ENCODE data around the gene GIMAP2.
"Not testable (repeated sequence)": the region's sequence is repeated elsewhere in the genome, so short reads cannot be mapped to it uniquely, and the experiment has no call there.

GIMAP2 gene

DNA sequence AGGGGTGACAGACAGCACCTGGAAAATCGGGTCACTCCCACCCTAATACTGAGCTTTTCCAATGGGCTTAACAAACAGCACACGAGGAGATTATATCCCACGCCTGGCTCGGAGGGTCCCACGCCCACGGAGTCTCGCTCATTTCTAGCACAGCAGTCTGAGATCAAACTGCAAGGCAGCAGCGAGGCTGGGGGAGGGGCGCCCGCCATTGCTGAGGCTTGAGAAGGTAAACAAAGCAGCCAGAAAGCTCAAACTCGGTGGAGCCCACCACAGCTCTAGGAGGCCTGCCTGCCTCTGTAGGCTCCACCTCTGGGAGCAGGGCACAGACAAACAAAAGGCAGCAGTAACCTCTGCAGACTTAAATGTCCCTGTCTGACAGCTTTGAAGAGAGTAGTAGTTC, 6.9 kb upstream of the GIMAP2 start:
- peak; percentile 63 to 69 for DNase-seq

- not testable (repeated sequence) for DNase-seq
Observed at GRCh38 chr7:150680364-150680763, 5.1 kb upstream of the GIMAP2 start.

DNA sequence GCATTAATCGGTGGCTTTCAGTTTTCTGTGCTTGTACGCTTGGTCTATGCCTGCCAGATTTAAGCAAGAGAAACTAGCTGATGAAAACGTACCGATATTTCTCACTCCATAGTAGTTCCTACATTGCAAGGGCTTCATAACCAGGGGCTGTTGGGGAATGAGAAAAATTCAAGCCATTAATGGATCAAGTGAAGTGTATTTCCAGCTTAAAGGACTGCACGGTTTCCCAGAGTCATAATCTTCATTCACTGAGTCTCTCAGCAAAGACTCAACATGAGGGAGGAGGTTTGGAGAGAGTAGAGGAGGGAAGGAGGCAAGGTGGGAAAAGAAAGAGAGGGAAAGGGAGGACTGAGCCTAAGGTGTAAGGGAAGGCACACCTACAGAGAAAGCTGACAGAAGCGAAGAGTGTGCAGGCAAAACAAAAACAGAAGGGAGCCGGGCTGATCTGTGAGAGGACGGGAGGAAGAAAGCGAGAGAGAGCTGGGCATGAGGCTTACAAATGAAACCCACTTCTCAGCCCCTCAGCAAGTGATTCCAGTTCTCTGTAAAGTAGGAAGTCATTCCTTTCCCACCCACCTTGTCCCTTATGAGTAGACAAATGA, 625 bp downstream of the GIMAP2 start:
- peak; percentile 45 to 50 for DNase-seq

DNA sequence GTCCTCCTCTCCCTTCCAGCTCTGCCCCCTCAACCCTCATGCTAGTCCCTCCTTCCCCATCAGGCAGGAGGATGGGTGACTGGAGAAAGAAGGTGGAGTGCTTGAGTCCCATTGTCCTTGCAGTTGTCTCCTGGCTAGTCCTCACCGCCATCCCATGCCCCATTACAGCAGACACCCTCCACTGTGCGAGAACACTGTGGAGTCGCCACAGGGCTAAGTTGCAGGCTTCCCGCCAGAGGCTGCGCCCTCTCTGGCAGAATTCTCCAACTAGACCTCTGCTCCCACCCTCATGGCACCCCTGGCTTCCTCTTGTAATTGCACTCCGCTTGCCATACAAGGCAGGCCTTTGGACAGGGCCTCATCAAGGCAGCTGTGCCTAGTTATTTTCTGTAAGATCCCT, 3.1 kb downstream of the GIMAP2 start:
- no peak for DNase-seq

DNA sequence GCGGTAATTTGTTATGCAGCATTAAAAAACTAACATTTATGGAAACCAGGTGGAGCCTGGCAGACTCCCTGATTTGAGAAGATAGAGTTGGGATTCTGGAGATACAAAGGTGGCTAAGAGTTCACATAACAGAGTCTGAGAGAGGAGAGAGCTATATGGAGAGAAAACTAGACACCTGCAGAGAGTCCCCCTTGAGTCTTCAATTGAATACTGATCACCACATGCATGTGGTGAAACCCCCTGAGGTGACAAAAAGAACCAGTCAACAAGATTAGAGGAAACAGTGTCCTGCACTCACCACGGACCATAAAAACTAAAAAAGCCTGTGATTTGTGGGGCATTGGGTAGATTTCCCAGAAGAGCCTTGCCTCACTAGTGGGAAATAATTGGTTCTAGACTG, 10.1 kb downstream of the GIMAP2 start:
- DNase-seq = no peak

- no peak for DNase-seq
Observed at GRCh38 chr7:150703209-150703608, 17.7 kb downstream of the GIMAP2 start.

DNA sequence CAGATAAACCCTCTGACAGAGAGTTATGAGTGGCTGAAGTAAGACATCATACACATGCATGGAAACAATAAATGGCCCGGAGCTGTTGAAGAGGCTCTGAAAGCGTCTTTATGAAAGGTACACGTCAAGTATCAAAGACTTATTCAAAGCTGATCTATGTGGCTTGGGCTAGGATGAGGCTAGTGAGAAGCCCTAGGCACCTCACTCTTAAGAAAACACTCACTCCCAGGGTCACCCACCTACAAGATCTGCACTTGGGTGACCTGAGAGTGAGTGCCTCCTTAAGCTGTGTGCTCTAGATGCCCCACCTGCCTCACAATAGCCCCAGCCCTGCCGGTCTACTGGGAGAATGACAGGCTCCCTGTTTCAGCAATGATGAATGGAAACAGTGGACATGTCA, 29.8 kb downstream of the GIMAP2 start:
- peak; percentile 60 to 62 for DNase-seq

GRCh38 chr7:150715738-150716137, 30.2 kb downstream of the GIMAP2 start:
- DNase-seq = no peak

- DNase-seq = peak; percentile 72 to 74
Observed at GRCh38 chr7:150716368-150716767, 30.9 kb downstream of the GIMAP2 start, which contains the start of gene GIMAP1. TSS of gene GIMAP1 (plus strand) at chr7:150716613. CDS start at chr7:150719048, 2,435 bp downstream.

GRCh38 chr7:150716939-150717338, 31.4 kb downstream of the GIMAP2 start:
- DNase-seq = peak in 1 of 2 experiments; percentile 19

DNA sequence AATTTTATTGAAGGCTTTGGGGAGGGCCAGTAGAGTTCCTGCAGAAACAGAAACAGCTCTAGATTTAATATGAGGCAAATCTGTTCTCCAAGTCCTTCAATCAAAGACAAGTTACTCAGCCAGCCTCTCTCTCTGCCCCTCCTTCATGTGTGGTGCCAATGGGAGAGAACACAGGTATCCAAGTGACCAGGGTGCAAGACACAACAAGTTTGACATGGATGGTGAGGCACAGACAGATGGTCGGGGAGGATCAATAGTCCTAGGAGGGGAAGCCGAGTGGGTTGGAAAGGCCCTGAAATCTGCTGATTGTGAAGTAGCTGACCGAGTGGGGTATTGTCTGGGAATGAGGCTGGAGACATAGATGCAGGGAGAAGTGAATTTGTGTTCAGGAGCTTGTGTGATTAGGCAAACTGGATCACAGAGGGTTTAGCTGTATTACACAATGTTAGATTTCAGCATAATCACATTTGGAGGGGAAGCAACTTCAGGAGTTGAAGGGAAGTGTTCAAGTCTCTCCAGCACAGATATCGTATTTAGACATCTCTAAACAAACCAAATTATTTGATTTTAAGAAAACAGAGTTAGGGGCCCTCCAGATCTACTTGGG, 32.4 kb downstream of the GIMAP2 start:
- peak in 1 of 2 experiments; percentile 31 for DNase-seq

DNA sequence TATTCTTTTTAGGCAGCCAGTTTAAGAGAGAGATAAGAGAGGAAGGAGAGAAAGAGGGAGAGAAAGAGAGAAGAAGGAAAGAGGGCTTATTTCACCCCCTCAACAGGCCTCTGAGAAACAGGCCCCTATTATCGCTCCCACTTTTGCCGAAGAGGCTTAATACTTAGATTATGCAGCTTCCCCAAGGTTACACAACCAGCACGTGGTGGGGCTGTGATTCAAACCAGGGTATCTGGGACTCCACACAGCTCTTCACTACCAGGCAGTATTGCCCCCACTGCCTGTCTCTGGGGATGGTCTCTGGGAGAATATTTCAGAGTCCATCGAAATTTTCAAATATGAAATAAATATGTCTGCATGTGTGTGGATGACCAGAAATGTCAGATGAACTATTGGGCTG, 33.9 kb downstream of the GIMAP2 start:
- peak in 1 of 2 experiments; percentile 13 for DNase-seq

- peak in 1 of 2 experiments; percentile 15 for DNase-seq
Observed at GRCh38 chr7:150719960-150720891, 34.7 kb downstream of the GIMAP2 start.

GRCh38 chr7:150721970-150722373, 36.5 kb downstream of the GIMAP2 start:
- DNase-seq = no peak

- peak in 1 of 2 experiments; percentile 14 for DNase-seq
Observed at GRCh38 chr7:150722431-150722931, 37.0 kb downstream of the GIMAP2 start.

- DNase-seq = no peak
Observed at GRCh38 chr7:150723467-150723866, 38.0 kb downstream of the GIMAP2 start.

DNA sequence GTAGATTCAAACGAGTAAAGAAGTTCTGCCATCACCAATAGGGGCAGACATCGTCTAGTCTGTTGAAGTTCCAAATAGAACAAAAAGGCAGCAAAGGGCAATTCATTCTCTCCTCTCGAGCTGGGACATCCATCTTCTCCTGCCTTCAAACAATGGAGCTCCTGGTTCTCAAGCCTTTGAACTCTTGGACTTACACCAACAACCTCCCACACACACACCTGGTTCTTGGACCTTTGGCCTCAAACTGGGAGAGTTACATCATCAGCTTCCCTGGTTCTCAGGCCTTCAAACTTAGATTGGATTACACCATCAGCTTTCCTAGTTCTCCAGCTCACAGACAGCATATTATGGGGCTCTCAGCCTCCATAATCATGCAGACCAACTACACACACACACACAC, 41.9 kb downstream of the GIMAP2 start:
- no peak for DNase-seq

DNA sequence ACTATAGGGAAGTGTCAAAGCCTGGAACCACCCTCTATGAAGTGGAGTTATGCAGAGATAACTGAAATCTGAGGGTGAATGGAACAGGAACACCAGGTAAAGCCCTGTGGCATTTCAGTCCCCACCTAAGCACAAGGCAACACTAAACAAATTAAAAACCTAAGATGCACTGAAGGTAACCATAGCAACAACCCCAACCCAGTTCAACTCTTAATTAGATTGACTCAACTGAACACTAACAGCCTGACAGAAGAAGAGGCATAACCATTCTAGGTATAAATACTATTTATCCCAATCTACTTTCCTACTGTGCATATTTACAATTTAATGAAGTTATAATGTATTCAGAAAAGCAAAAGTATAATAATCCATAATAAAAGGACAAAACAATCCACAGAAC, 42.5 kb downstream of the GIMAP2 start:
- no peak for DNase-seq

DNA sequence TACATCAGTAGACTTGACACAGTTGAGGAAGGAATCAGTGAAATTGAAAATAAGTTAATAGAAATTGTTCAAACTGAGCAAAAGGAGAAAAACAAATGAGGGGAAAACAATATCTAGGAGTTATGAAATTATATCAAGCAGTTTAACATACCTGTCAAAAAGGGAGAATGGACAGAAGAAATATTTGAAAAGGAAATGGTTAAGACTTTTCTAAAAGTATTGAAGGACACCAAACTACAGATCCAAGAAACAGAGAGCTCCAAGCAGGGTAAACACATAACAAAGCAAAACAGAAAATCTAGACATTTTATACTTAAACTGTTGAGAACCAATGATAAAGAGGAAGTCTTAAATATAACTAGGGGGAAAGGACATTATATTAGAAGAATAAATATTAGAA, 43.1 kb downstream of the GIMAP2 start:
- no peak for DNase-seq

DNA sequence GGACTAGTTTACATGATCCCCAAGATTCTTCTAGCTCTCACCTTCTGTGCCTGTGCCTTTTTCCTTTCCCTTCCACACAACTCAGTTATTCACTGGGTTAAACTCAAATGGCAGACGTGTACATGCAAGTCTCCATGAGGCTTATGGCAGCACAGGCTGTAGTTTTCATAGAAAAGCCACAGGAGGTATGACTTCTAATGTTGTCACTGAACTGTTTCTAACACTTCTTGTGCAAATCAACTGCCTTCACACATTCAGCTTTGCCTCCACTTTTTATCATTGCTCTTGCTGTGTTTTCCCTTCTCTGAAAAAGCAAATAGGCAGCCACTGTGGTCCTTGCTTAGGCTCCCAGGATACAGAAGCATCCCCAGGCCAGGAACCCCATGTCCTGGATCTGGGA, 46.4 kb downstream of the GIMAP2 start:
- DNase-seq = peak in 1 of 2 experiments; percentile 45

GRCh38 chr7:150732786-150733481, 47.4 kb downstream of the GIMAP2 start:
- DNase-seq = peak in 1 of 2 experiments; percentile 61

DNA sequence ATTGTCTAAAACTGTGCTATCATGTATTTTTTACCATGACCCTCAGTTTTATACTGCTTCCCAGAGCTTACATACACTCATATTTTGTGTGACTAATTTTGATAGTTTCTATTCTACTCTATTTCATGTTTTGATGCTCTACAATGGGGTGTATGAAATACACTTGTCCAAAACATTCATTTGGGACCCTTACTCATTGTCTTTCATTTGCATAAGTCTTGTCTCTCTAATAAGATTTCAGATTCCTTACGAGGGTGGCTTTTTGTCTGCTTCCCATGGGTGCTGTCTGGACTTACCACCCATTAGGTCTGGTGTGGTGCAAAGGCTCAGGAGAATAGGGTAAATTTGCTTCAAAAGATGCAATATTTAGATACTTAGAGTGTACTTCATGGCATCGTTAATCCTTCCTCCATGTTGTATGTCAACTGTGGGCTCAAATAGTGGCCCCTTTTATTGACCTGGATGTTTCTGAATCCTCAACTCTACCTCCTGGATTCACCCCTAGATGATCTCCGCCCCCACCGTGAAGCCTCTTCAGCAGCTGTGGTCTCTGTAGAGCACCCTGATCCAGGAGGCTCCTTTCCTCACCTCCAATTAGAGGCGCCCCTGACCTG, 48.1 kb downstream of the GIMAP2 start:
- DNase-seq = peak in 1 of 2 experiments; percentile 37

Measured in activated T-cell treated with anti-CD3 and anti-CD28 coated beads, Interleukin-2, amount 50 U/mL, for 48 hours (primary cell).